KOPT-K1 (cell line): Measurements from ENCODE around the gene TM7SF3.

Source experiments
- H3K27ac ChIP-seq: fragments of 200-600 bp; sonication (generic); 2 replicates; pipeline ENCODE4 v1.5.1; 2016; ENCODE audit warnings: antibody characterized with exemption, mild to moderate bottlenecking, low read depth, low read length; ENCODE audit not compliant: poor library complexity, severe bottlenecking
- H3K36me3 ChIP-seq: fragments of 200-600 bp; sonication (generic); 2 replicates; pipeline ENCODE4 v1.5.1; 2017; ENCODE audit warnings: antibody characterized with exemption, mild to moderate bottlenecking, low read length, moderate library complexity; ENCODE audit not compliant: insufficient read depth
- H3K9me3 ChIP-seq: fragments of 200-600 bp; sonication (generic); 2 replicates; pipeline ENCODE4 v1.5.1; 2017; ENCODE audit warnings: antibody characterized with exemption, low read length, mild to moderate bottlenecking; ENCODE audit not compliant: insufficient read depth, poor library complexity, severe bottlenecking

The TM7SF3 gene

DNA sequence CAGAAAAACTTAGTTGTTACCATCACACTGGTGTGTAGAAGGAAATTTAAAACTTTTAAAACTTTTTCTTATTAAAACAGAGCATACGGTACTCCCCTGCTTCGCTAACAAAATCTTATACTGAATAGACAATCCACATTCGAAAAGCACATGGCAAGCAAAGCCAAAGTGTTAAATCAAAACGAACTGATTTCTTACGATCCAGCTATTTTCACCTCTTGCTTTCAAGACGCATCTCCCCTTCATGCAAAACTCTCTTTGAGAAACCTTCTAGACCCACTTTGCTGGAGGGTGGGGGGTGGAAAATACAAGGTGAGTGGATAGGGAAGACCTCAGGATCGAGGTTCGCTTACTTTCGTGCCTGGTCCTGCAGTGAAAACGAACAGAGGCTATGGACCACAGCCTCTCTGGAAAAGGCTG, 76.7 kb downstream of the TM7SF3 start:
- H3K27ac ChIP-seq, result peak overlapping the region; percentile 87
- no peaks in the 10 kb centered on the region for H3K9me3 ChIP-seq

GRCh38 chr12:26936559-26937442, 77.4 kb downstream of the TM7SF3 start:
- Histone ChIP-seq H3K27ac (peak overlapping the region; percentile 87), H3K9me3 (no peaks in the 10 kb centered on the region), H3K36me3 (peaks cover 32% of the 10 kb centered on the region)

More for the DNA sequence above, 76.7 kb downstream of the TM7SF3 start:
- H3K36me3 ChIP-seq, result peaks cover 26% of the 10 kb centered on the region

DNA sequence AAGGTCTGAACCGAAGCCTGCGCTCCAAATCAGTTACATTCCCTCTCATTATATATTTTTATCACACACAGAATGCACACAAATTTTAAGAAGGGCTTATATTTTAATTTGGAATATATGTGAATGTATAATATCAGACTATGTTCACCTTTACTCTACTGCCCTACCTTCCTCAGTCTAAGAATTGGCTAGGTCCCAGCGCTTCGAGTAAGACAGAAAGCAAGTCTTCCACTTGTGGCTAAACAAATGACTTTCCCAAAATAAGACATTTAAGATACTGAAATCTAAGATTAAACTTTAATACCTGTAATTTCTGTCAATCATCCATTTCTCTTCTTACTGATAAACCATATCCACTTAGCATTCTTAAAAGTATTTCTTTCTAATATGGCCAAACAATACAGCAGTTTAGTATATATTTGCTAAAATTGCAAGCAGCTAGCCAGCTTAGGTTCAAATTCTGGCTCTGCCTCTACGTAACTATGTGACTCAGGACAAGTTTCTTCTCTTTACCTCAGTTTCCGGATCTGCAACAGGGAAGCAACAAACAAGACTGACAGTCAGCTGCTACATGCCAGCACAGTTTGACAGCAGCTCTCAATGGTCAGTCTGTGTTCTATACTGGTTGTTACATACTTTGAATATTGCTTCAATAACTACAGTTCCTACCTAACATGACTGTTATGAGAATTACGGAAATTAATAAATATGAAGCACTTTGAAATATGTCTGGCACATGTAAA, 78.4 kb downstream of the TM7SF3 start:
- Histone ChIP-seq H3K36me3 (peaks cover 41% of the 10 kb centered on the region), H3K9me3 (no peaks in the 10 kb centered on the region), H3K27ac (peak overlapping the region; percentile 87)

DNA sequence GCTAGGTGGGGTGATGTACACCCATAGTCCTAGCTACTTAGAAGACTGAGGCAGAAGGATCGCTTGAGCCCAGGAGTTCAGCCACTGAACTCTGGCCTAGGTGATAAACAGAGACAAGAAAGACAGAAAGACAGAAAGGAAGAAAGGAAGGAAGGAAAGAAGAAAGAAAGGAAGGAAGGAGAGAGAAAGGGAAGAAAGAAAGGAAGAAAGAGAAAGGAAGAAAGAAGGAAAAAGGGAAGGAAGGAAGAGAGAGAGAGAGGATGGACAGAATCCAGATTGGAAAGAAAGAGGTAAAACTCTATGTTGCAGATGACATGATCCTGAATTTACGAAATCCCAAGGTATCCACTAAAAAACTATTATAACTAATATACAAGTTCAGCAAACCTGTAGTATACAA, 84.6 kb downstream of the TM7SF3 start:
- Histone ChIP-seq H3K36me3 (peaks cover 98% of the 10 kb centered on the region), H3K9me3 (no peaks in the 10 kb centered on the region), H3K27ac (no peak overlapping the region)

- Histone ChIP-seq H3K36me3 (peaks cover 99% of the 10 kb centered on the region), H3K9me3 (no peaks in the 10 kb centered on the region), H3K27ac (no peak overlapping the region)
Observed at GRCh38 chr12:26928661-26929060, 85.5 kb downstream of the TM7SF3 start.
